NCI-H345 treated with DMSO at 0.1 percent for 48 hours (cell line): ENCODE results near the gene WIPI1.

Experiments used
- DNase-seq: peaks from one replicate; lab custom pipeline; 2025; ENCODE audit not compliant: unreplicated experiment; lab: John Stamatoyannopoulos, UW

Gene WIPI1

GRCh38 chr17:68439656-68440290 lies 17.5 kb downstream of the WIPI1 start:
- no peak for DNase-seq

GRCh38 chr17:68437979-68438822 lies 19.1 kb downstream of the WIPI1 start:
- no peak for DNase-seq

GRCh38 chr17:68435876-68436842 lies 21.1 kb downstream of the WIPI1 start:
- DNase-seq = peak; percentile 79

GRCh38 chr17:68435361-68435760 lies 21.9 kb downstream of the WIPI1 start:
- DNase-seq = no peak

- DNase-seq = no peak
Measured at GRCh38 chr17:68433911-68434508, 23.3 kb downstream of the WIPI1 start.

- no peak for DNase-seq
Measured at GRCh38 chr17:68433211-68433610, 24.1 kb downstream of the WIPI1 start.

- no peak for DNase-seq
Measured at GRCh38 chr17:68432086-68432864, 25.0 kb downstream of the WIPI1 start.

GRCh38 chr17:68431661-68432071 lies 25.6 kb downstream of the WIPI1 start:
- no peak for DNase-seq

GRCh38 chr17:68431045-68431608 lies 26.2 kb downstream of the WIPI1 start:
- DNase-seq = no peak

GRCh38 chr17:68429881-68430280 lies 27.4 kb downstream of the WIPI1 start:
- no peak for DNase-seq

- peak; percentile 77 for DNase-seq
Measured at GRCh38 chr17:68428498-68429172, 28.7 kb downstream of the WIPI1 start.

GRCh38 chr17:68427575-68427974 lies 29.7 kb downstream of the WIPI1 start:
- DNase-seq = no peak

- no peak for DNase-seq
Measured at GRCh38 chr17:68425979-68426378, 31.3 kb downstream of the WIPI1 start.

- peak; percentile 74 for DNase-seq
Measured at GRCh38 chr17:68424861-68425260, 32.4 kb downstream of the WIPI1 start.

GRCh38 chr17:68424203-68424602 lies 33.1 kb downstream of the WIPI1 start:
- DNase-seq = no peak

- no peak for DNase-seq
Measured at GRCh38 chr17:68423251-68423650, 34.0 kb downstream of the WIPI1 start.

GRCh38 chr17:68422821-68423220 lies 34.5 kb downstream of the WIPI1 start:
- no peak for DNase-seq

GRCh38 chr17:68421486-68421885 lies 35.8 kb downstream of the WIPI1 start:
- DNase-seq = no peak

GRCh38 chr17:68420065-68420464 lies 37.2 kb downstream of the WIPI1 start:
- no peak for DNase-seq
